WTC11 (cell line): ENCODE data around the gene FOXF2. TPM values are rescaled to one million over a fixed set of nuclear protein-coding genes. Genes with fewer than 3 reads are reported as not detected.
A peak's percentile ranks its signal among the peaks of the same experiment; 100 is the strongest.

ENCODE experiments used
- ATAC-seq: fragments of 200-7000 bp; cut with Tn5 transposase; 2 replicates; pipeline ENCODE4 v1.10.0; 2021; ENCODE audit warnings: mild to moderate bottlenecking, moderate library complexity
- CTCF ChIA-PET: fragments of 300-600 bp; sonication (Branson Sonifier 250); formaldehyde crosslinking; loops from one replicate; lab custom pipeline; 2021; ENCODE audit warnings: antibody characterized with exemption; lab: Charles Lee
- POLR2A ChIA-PET: fragments of 350-600 bp; sonication (Branson Sonifier 250); formaldehyde crosslinking; loops from one replicate; lab custom pipeline; 2021; ENCODE audit warnings: antibody characterized with exemption; lab: Charles Lee
- DNase-seq: peaks from one replicate; pipeline ENCODE4 v3.0.0; 2021; ENCODE audit warnings: low spot score
- H3K27ac Mint-ChIP-seq: 2 replicates; pipeline ENCODE4 v1.8.0; 2021; ENCODE audit warnings: mixed read lengths
- H3K27me3 Mint-ChIP-seq: 2 replicates; pipeline ENCODE4 v1.8.0; 2021; ENCODE audit warnings: low read depth, mild to moderate bottlenecking, moderate library complexity, mixed read lengths
- H3K36me3 Mint-ChIP-seq: 2 replicates; pipeline ENCODE4 v1.8.0; 2021; ENCODE audit warnings: mixed read lengths
- H3K4me1 Mint-ChIP-seq: 2 replicates; pipeline ENCODE4 v1.8.0; 2022; ENCODE audit warnings: mixed read lengths
- H3K4me3 Mint-ChIP-seq: 2 replicates; pipeline ENCODE4 v1.8.0; 2021; ENCODE audit warnings: mild to moderate bottlenecking, moderate library complexity, mixed read lengths
- H3K9me3 Mint-ChIP-seq: 2 replicates; pipeline ENCODE4 v1.8.0; 2021; ENCODE audit warnings: mixed read lengths
- CREM ChIP-seq: sonication (generic); formaldehyde crosslinking; IDR thresholded peaks from 2 replicates; pipeline ENCODE4 v1.8.1; 2022; ENCODE audit warnings: mild to moderate bottlenecking, missing genetic modification reagents, moderate library complexity
- E2F5 ChIP-seq: sonication (generic); formaldehyde crosslinking; IDR thresholded peaks from 2 replicates; pipeline ENCODE4 v1.8.1; 2022; ENCODE audit warnings: mild to moderate bottlenecking, moderate library complexity, missing genetic modification reagents
- ERG ChIP-seq: fragments of 250-450 bp; sonication (Bioruptor Pico); IDR thresholded peaks from 2 replicates; pipeline ENCODE4 v1.8.0; 2021; ENCODE audit warnings: mild to moderate bottlenecking
- FOXJ3 ChIP-seq: sonication (generic); formaldehyde crosslinking; IDR thresholded peaks from 2 replicates; pipeline ENCODE4 v1.9.0; 2021; ENCODE audit warnings: missing genetic modification reagents, mild to moderate bottlenecking, borderline replicate concordance
- GRHL2 ChIP-seq: fragments of 250-450 bp; sonication (Bioruptor Pico); IDR thresholded peaks from 2 replicates; pipeline ENCODE4 v1.8.0; 2022; ENCODE audit warnings: mild to moderate bottlenecking, moderate library complexity; ENCODE audit not compliant: insufficient replicate concordance, severe bottlenecking
- HMGXB4 ChIP-seq: sonication (generic); formaldehyde crosslinking; IDR thresholded peaks from 2 replicates; pipeline ENCODE4 v1.8.1; 2023; ENCODE audit warnings: mild to moderate bottlenecking, moderate library complexity, missing genetic modification reagents
- KAT7 ChIP-seq: sonication (generic); formaldehyde crosslinking; IDR thresholded peaks from 2 replicates; pipeline ENCODE4 v1.8.1; 2023; ENCODE audit warnings: missing genetic modification reagents, mild to moderate bottlenecking, borderline replicate concordance
- MXD4 ChIP-seq: fragments of 250-450 bp; sonication (Bioruptor Pico); IDR thresholded peaks from 2 replicates; pipeline ENCODE4 v1.8.0; 2021; ENCODE audit warnings: mild to moderate bottlenecking, moderate library complexity, borderline replicate concordance
- NFE2L1 ChIP-seq: sonication (generic); formaldehyde crosslinking; IDR thresholded peaks from 2 replicates; pipeline ENCODE4 v1.8.1; 2023; ENCODE audit warnings: missing genetic modification reagents
- NR2C2 ChIP-seq: sonication (generic); formaldehyde crosslinking; IDR thresholded peaks from 2 replicates; pipeline ENCODE4 v1.8.0; 2022; ENCODE audit warnings: mild to moderate bottlenecking, missing genetic modification reagents
- SMAD3 ChIP-seq: sonication (generic); formaldehyde crosslinking; IDR thresholded peaks from 2 replicates; pipeline ENCODE4 v1.8.0; 2022; ENCODE audit warnings: missing genetic modification reagents, mild to moderate bottlenecking, borderline replicate concordance
- SMAD4 ChIP-seq: sonication (generic); formaldehyde crosslinking; IDR thresholded peaks from 2 replicates; pipeline ENCODE4 v1.8.0; 2022; ENCODE audit warnings: mild to moderate bottlenecking, missing genetic modification reagents
- SOX15 ChIP-seq: fragments of 250-450 bp; sonication (Bioruptor Pico); IDR thresholded peaks from 2 replicates; pipeline ENCODE4 v1.9.0; 2021; ENCODE audit warnings: mild to moderate bottlenecking
- TCF7 ChIP-seq: sonication (generic); formaldehyde crosslinking; IDR thresholded peaks from 2 replicates; pipeline ENCODE4 v1.8.0; 2022; ENCODE audit warnings: mild to moderate bottlenecking, low read depth, missing genetic modification reagents, moderate library complexity
- TEAD1 ChIP-seq: sonication (generic); formaldehyde crosslinking; IDR thresholded peaks from 2 replicates; pipeline ENCODE4 v1.8.0; 2022; ENCODE audit warnings: mild to moderate bottlenecking, missing genetic modification reagents
- ZNF232 ChIP-seq: sonication (generic); formaldehyde crosslinking; IDR thresholded peaks from 2 replicates; pipeline ENCODE4 v1.8.0; 2022; ENCODE audit warnings: mild to moderate bottlenecking, missing genetic modification reagents
- ZNF263 ChIP-seq: sonication (generic); formaldehyde crosslinking; IDR thresholded peaks from 2 replicates; pipeline ENCODE4 v1.8.1; 2022; ENCODE audit warnings: low read depth, mild to moderate bottlenecking, moderate library complexity, missing genetic modification reagents
- ZNF423 ChIP-seq: fragments of 250-450 bp; sonication (Bioruptor Pico); IDR thresholded peaks from 2 replicates; pipeline ENCODE4 v2.1.2; 2022; ENCODE audit warnings: mild to moderate bottlenecking, moderate library complexity
- ZNF425 ChIP-seq: fragments of 250-450 bp; sonication (Bioruptor Pico); conservative IDR thresholded peaks from 2 replicates; pipeline ENCODE4 v1.9.0; 2021; ENCODE audit warnings: mild to moderate bottlenecking
- ZNF512 ChIP-seq: sonication (generic); formaldehyde crosslinking; IDR thresholded peaks from 2 replicates; pipeline ENCODE4 v1.8.1; 2022; ENCODE audit warnings: missing genetic modification reagents, borderline replicate concordance
- total RNA-seq: library from RNA; stranded (reverse); gene quantifications from 3 replicates; pipeline ENCODE4 v1.2.3, GENCODE V29; 2021
- TF ChIP-seq, protein P1 (sequence below): sonication (generic); formaldehyde crosslinking; IDR thresholded peaks from 2 replicates; pipeline ENCODE4 v1.8.0; 2023; ENCODE audit warnings: mild to moderate bottlenecking, missing genetic modification reagents
- TF ChIP-seq, protein P2 (sequence below): sonication (generic); formaldehyde crosslinking; IDR thresholded peaks from 2 replicates; pipeline ENCODE4 v1.8.1; 2023; ENCODE audit warnings: mild to moderate bottlenecking, missing genetic modification reagents, moderate library complexity

Gene FOXF2
- total RNA-seq, 1 experiment from 2014 or later = 0.11 TPM

DNA sequence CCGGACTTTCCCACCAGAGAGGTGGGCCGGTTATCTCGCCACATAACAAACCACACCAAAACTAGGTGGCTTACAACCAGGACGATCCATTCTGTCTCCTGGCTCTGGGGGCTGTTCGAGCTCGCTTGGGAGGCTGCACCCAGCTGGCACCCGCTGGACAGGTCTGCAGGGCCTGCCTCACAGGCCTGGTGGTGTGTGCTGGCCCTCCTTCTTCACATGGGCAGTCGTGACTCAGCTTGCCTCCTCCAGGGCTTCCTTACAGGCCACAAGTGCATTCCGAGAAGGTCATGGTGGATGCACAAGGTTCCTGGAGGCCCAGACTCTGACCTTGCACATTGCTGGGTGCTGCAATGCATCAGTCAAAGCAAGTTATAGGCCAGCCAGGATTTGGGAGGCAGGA lies 34.2 kb downstream of the FOXF2 start (continued):
- no peak for TF ChIP-seq E2F5
- TF ChIP-seq HMGXB4 (CRISPR knock-in tag) = no peak
- TF ChIP-seq NFE2L1 = no peak
- TF ChIP-seq FOXJ3 = no peak
- TF ChIP-seq NR2C2 (CRISPR knock-in tag) = no peak
- TF ChIP-seq ZNF263 = no peak
- no peak for TF ChIP-seq GRHL2 (CRISPR knock-in tag)
- TF ChIP-seq SMAD3 (CRISPR knock-in tag) = no peak
- TF ChIP-seq TCF7 = no peak
- TF ChIP-seq ZNF423 = no peak
- no peak for TF ChIP-seq KAT7 (CRISPR knock-in tag)

DNA sequence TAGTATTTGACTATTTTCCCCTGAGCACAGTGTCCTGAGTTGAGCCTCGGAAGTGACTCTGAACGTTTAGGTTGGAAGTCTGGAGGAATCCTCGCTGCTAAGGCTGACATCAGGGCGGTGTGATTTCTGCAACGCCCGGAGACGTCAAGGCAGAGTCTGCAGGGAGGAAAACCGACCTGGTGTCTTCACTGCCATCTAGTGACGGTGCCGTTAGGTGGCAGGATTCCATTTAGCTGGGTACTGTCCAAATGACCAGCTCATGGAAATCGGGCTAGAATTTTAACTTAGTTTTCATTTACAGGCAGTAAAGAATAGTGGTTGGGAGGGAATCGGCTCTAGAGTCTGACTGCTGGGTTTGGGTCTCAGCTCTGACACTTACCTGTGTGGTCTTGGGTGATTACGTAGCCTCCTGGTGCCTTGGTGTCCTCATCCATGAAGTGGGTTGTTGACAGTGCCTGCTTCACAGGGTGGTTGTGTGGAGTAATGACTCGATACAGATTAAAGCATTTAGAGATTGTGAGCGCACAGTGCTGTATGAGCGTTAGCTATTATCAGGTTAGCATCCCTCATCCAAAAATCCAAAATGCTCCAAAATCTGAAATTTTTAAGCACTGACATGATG lies 35.0 kb downstream of the FOXF2 start:
- H3K27ac Mint-ChIP-seq = no peak overlapping the region
- POLR2A ChIA-PET = no interaction called here
- TF ChIP-seq E2F5 (no peak), ZNF232 (CRISPR knock-in tag) (no peak), MXD4 (no peak), TEAD1 (CRISPR knock-in tag) (no peak), SMAD4 (CRISPR knock-in tag) (no peak), ERG (CRISPR knock-in tag) (no peak), ZNF512 (CRISPR knock-in tag) (no peak), SOX15 (no peak), CREM (CRISPR knock-in tag) (no peak), FOXJ3 (no peak), ZNF425 (CRISPR knock-in tag) (no peak), ZNF263 (no peak)
- TF ChIP-seq, protein P1, sequence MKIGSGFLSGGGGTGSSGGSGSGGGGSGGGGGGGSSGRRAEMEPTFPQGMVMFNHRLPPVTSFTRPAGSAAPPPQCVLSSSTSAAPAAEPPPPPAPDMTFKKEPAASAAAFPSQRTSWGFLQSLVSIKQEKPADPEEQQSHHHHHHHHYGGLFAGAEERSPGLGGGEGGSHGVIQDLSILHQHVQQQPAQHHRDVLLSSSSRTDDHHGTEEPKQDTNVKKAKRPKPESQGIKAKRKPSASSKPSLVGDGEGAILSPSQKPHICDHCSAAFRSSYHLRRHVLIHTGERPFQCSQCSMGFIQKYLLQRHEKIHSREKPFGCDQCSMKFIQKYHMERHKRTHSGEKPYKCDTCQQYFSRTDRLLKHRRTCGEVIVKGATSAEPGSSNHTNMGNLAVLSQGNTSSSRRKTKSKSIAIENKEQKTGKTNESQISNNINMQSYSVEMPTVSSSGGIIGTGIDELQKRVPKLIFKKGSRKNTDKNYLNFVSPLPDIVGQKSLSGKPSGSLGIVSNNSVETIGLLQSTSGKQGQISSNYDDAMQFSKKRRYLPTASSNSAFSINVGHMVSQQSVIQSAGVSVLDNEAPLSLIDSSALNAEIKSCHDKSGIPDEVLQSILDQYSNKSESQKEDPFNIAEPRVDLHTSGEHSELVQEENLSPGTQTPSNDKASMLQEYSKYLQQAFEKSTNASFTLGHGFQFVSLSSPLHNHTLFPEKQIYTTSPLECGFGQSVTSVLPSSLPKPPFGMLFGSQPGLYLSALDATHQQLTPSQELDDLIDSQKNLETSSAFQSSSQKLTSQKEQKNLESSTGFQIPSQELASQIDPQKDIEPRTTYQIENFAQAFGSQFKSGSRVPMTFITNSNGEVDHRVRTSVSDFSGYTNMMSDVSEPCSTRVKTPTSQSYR (CRISPR knock-in tag) = no peak
- TF ChIP-seq, protein P2, sequence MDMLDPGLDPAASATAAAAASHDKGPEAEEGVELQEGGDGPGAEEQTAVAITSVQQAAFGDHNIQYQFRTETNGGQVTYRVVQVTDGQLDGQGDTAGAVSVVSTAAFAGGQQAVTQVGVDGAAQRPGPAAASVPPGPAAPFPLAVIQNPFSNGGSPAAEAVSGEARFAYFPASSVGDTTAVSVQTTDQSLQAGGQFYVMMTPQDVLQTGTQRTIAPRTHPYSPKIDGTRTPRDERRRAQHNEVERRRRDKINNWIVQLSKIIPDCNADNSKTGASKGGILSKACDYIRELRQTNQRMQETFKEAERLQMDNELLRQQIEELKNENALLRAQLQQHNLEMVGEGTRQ = no peak

More for the DNA sequence above, 35.0 kb downstream of the FOXF2 start:
- H3K4me1 Mint-ChIP-seq = peaks cover 11% of the 10 kb centered on the region
- peaks cover 6% of the 10 kb centered on the region; the same call in 1 of the 2 replicates for H3K27me3 Mint-ChIP-seq
- H3K36me3 Mint-ChIP-seq = peaks cover 14% of the 10 kb centered on the region
- H3K4me3 Mint-ChIP-seq = no peak overlapping the region
- ATAC-seq (peak; percentile 97), DNase-seq (peak; percentile 68)
- peaks cover 15% of the 10 kb centered on the region for H3K9me3 Mint-ChIP-seq
- CTCF ChIA-PET = interaction anchor here (0.5 to 5.9 kb wide), 38 partner anchors 10 to 1236 kb away, joined by 3 to 67 read pairs (median 3); no protein-coding TSS in a partner anchor
